CD4-positive, alpha-beta T cell treated with Interleukin-17A for 1 hour (primary cell): Measurements from ENCODE around the gene OXTR.

Experiments used
- DNase-seq: peaks from one replicate; pipeline ENCODE4 v3.0.0-alpha.2; 2020

OXTR gene

GRCh38 chr3:8769088-8769822 lies at the start of gene OXTR:
OXTR (minus strand) TSS chr3:8769613; CDS start chr3:8768187, 1,426 bp downstream.
- DNase-seq, result peak; percentile 29

GRCh38 chr3:8817486-8817885 lies 48.1 kb upstream of the OXTR start:
- no peak for DNase-seq

DNA sequence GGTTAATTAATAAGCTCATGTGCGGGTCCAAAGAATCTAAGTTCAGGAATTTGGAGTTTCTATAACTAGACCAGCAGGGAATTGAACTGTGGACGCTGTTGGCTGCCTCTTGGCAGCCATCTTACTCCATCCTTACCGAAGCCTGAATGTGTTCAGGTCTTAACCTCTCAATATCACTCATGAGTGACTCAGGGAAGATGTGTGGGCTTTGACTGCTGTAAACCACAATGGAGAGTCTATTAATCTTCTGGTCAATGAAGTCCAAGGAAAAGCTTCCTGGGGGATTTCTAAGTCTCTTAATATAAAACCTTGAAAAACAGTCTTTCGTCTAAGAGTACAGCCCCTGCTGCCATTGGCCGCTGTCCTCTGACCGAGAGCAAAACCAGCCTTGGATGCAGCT lies 46.7 kb upstream of the OXTR start:
- no peak for DNase-seq

DNA sequence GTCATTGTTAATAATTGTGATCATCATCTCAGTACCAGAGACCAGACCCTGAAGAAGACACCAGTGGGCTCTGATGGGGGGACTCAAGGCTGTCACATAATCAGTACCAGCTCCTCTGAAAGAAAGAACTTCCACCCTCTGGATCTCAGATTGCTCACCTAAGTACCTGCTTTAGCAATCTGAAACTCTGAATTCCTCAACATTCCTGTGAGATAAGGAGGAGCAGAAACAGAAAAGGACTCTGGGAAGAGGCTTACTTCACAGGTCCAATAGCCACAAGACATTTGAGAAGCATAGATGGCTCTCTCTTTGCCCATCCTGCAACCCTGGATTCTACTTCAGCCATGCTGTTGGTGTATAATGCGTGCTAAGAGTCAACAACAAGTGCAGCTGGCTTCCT lies 44.0 kb upstream of the OXTR start:
- no peak for DNase-seq

DNA sequence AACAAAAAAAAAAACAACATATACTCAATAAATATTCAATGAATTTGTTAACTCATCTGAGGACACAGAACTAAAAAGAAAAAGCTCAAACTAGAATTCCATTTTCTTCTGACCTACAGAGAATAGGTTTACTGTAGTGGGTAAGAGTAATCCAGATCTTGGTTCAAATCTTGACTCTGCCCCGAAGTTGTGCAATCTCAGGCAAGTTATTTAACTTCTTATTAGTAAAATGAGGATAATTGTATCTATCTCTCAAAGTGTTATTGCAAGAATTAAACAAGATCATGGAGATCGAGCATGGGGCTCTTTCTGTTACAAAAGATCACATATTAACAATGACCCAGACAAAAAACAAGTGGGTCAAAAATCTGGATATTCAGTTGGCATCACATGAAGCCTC lies 41.1 kb upstream of the OXTR start:
- no peak for DNase-seq

DNA sequence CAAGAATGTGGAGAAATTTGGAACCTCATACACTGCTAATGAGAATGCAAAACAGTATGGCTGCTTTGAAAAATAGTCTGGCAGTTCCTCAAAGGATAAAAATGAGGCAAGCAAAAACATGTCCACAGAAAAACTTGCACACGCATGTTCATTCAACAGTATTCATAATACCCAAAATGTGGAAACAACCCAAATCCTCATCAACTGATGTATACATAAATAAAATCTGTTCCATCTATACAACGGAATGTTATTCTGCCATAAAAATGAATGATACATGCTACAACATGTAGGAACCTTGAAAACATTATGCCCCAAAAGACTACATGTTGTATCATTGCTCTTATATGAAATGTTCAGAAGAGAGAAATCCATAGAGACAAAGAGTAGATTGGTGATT lies 36.4 kb upstream of the OXTR start:
- no peak for DNase-seq

DNA sequence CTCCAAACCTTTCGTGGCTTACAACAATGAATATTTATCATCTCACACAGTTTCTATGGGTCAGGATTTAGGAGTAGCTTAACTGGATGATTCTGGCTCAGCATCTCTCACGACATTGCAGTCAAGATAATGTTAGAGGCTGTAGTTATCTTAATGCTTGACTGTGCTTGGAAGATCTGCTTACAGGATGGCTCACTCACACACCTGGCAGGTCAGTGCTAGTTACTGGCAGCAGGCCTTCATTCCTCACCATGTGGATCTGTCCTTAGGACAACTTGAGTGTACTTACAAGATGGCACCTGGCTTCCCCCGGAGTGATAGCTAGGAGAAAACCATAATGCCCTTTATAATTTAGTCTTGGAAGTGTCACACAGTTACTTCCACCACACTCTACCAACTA lies 32.8 kb upstream of the OXTR start:
- DNase-seq, result no peak

DNA sequence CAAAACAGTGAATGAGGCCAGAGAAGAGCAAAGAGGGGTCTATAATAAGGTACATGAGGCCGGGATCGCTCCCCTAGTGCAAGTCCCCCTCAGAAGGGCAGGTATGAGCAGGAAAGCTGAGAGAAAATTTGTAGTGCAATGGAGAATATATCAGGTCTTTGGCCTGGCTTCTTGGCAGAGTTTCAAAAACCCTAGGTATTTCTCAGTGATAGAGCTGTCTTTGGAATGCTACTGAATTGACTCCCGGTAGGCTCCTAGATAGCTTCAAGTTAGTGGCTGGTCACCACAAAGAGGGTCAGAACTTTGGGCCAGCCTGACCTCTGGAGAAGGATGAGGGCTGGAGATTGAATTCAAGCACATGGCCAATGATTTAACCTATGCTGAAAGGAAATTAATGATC lies 30.6 kb upstream of the OXTR start:
- DNase-seq, result no peak

DNA sequence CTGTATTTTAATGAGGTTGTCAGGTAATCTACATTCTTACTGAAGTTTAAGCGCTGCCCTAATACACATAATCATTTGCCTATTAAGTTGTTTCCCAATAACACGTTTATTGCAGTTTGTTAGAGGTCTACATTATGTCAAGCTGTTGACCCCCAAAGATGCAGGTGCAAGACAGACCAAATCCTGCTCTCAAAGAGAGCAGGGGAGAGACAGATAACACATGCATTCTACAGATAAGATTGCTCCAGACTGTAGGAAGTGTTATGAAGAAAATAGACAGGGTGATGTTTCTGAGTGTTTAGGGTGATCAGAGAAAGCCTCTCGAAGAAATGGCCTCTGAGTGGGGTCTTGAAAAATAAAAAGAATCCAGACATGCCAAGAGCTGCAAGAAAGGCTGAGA lies 24.8 kb upstream of the OXTR start:
- no peak for DNase-seq

GRCh38 chr3:8793242-8793641 lies 23.8 kb upstream of the OXTR start:
- DNase-seq, result no peak

DNA sequence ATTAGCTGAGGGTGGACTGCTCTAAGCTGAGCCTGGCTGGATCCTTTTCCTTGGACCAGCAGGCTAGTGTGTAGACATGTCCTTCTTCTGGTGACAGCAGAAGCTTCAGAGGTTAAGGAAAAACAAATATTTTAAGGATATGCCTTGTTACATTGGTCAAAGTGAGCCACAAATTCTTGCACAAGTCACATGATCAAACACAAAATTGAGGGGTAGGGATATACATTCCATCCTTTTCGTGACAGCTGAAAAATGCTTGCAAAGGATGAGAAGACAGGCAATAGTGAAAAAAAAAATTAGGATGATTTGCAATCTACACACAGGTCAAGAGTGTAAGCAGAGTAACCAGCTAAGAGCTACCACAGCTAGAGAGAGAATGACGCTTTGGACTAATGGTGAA lies 21.1 kb upstream of the OXTR start:
- DNase-seq, result no peak

DNA sequence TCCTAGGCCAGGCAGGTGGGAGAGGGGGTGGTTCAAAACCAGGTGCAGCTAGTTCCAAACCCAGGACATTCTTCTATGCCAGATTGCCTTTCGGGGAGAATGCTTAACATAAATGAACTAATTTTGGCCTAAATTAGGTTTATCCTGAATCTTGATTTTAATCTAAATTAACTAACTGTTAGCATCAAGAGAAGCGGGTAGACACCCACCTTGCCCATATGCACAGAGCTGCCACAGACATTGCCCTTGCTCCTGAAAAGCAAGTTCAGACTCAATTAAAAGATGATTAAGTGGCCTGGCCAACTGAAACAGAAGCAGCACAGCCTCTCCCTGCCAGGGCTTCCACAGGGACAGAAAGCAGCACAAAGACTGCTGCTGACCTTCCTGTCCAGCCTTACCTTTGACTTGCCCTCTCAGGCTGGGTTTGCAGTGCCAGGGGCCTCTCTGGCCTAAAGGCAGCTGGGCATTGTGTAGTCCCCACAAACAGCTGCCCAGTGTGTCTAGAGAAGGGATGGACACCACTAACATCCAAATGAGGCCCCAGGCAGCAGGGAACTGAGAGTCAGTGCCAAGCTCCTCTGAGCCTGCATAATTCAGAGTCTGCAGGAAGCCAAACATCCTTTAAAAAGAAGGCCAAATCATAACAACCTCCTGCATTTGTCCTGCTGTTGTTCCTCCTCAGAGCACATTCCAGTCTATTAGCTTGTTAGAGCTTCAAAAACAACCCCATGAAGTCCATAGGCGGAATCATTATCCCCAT lies 15.4 kb upstream of the OXTR start:
- DNase-seq, result no peak

GRCh38 chr3:8780279-8780678 lies 10.9 kb upstream of the OXTR start:
- DNase-seq, result no peak

DNA sequence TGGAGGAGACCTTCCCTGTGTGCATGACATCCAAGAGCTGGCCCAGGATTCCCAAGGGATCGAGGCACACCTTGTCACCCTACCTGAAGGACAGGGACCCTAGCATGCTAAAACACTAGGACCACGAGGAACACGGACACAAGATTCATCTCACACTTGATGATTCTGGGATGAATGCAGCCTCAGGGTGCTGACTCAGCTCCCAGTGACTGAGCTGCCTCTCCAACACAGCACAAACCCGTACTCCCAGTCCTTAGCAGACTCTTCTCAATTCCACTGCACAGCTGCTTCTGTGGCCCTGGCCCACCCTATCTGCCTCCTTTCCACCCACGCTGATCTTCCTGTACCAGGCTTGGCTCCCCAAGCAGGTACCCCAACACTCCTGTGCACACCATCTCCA lies 9.1 kb upstream of the OXTR start:
- no peak for DNase-seq

DNA sequence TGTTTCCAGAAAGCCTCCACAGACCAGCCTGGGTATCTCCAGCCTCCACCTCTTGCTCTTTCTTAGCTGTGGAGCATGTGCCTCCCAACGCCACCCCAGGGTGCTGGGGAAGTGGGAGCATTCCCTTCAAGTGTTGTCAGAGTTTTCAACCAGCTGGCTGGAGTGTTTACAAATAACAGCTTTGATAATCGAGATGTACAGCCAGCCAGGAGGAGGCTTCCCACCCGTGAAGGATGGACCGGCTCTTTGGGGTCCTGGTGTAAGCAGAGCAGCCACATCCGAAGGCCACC lies 8.5 kb upstream of the OXTR start:
- DNase-seq, result no peak

- no peak for DNase-seq
These were observed 8.0 kb upstream of the OXTR start for GRCh38 chr3:8777201-8777977.

GRCh38 chr3:8776406-8776805 lies 7.0 kb upstream of the OXTR start:
- DNase-seq, result no peak

DNA sequence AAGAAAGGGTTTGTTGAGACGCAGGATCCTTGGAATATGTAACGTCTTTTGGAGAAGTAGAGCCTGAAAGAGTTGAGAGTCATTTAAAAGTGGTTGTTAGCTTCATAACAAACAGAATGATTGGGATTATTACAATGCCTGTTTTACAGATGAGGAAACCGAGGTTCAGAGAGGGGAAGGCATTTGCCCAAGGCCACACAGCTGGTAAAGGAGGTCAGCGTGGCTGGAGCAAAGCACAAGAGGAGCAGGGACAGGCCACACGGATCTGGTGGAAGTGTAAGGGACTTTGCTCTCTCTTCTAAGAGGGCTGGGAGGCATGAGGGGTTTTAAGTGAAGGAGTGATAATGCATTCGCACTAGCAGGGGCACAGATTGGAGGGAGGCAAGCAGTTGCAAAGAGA lies 6.2 kb upstream of the OXTR start:
- no peak for DNase-seq

DNA sequence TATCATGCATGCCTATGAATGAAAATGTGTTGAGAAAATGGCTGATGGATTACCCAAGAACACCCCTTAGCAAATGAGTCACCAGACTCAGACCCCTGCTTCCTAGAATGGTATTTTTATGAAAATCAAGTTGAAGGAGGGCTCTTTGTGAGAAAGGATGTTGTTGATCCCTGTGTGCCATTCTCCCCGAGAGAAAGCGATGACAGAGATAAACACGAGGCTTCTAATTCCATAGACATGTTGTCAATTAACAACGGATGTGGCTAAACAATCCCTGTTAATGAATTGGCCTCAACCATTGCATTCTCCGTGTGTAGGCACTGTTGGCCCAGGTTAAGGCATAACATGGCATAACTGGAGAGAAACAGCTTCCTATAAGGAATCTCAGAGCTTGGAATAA lies 5.8 kb upstream of the OXTR start:
- DNase-seq, result no peak

- DNase-seq, result no peak
These were observed 4.6 kb upstream of the OXTR start for GRCh38 chr3:8773941-8774542.

GRCh38 chr3:8768364-8769087 lies 887 bp downstream of the OXTR start:
- DNase-seq, result no peak

DNA sequence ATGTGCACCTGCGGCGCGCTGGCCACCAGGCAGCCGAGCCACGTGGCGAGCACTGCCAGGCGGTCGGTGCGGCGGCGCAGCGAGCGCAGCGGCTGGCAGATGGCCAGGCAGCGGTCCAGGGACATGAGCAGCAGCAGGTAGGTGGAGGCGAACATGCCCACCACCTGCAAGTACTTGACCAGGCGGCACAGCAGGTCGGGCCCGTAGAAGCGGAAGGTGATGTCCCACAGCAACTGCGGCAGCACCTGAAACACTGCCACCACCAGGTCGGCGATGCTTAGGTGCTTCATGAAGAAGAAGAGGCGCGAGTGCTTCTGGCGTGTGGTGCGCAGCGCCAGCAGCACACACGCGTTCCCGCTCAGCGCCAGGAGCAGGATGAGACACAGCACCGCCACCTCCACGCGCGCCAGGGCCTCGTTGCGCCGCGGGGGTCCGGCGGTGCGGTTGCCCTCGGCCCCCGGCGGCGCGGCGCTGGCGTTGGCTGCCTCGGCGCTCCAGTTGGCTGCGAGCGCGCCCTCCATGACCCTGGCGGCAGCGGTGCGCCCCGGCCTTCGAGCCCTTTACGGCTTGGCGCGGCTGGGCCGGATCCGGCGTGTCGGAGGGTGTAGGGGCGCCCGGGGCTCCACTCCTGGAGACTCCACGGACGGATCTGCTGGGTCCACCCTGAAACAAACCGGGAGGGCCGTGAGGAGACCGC lies 1.6 kb downstream of the OXTR start:
- DNase-seq, result no peak
